Transverse colon (tissue), 4 donors: ENCODE data around the gene MLLT10. TPM values are rescaled to one million over a fixed set of nuclear protein-coding genes. Genes with fewer than 3 reads are reported as not detected.

Experiments
- DNase-seq: peaks from one replicate; pipeline ENCODE4 v3.0.0-alpha.2; 2019
- H3K27ac ChIP-seq, 4 donors: fragments of 200-600 bp; sonication (generic); 2 replicates each; pipeline ENCODE4 v1.5.1; 2016 to 2018; ENCODE audit warnings: inconsistent platforms in 4 of 4
- H3K27me3 ChIP-seq: fragments of 200-600 bp; sonication (generic); 2 replicates; pipeline ENCODE4 v1.5.1; 2017; ENCODE audit warnings: inconsistent platforms
- H3K36me3 ChIP-seq, 4 donors: fragments of 200-600 bp; sonication (generic); 2 replicates each; pipeline ENCODE4 v1.5.1; 2017 to 2019; ENCODE audit warnings: inconsistent platforms in 4 of 4
- H3K4me1 ChIP-seq, 4 donors: fragments of 200-600 bp; sonication (generic); 2 replicates each; pipeline ENCODE4 v1.5.1; 2017 to 2020; ENCODE audit warnings: inconsistent platforms in 4 of 4
- H3K4me3 ChIP-seq, 4 donors: fragments of 200-600 bp; sonication (generic); 1 replicate in 1 of 4; 2 replicates in 3 of 4; pipeline versions ENCODE4 v1.5.1 to v1.6.1; 2017 to 2019; ENCODE audit warnings: inconsistent platforms in 4 of 4
- H3K9me3 ChIP-seq, 2 donors: fragments of 200-600 bp; sonication (generic); 2 replicates each; pipeline ENCODE4 v1.5.1; 2017 to 2019; ENCODE audit warnings: inconsistent platforms in 2 of 2
- CTCF ChIP-seq, 5 experiments: fragments of 200-600 bp in 3 of 5; fragments of 450-650 bp in 2 of 5; sonication (generic) in 3 of 5; IDR thresholded peaks; 1 replicate in 2 of 5; 2 replicates in 3 of 5; pipeline ENCODE4 v1.5.1; 2016 to 2017; ENCODE audit warnings: antibody characterized with exemption in 5 of 5, inconsistent platforms in 3 of 5, mild to moderate bottlenecking in 2 of 5, moderate library complexity in 1 of 5
- EP300 ChIP-seq: sonication (generic); formaldehyde crosslinking; IDR thresholded peaks from one replicate; pipeline ENCODE4 v1.6.1; 2017; ENCODE audit warnings: antibody characterized with exemption, low read depth
- POLR2A ChIP-seq: fragments of 450-650 bp; IDR thresholded peaks from one replicate; pipeline ENCODE4 v1.6.1; 2016; ENCODE audit warnings: antibody characterized with exemption, mild to moderate bottlenecking, moderate library complexity
- POLR2AphosphoS5 ChIP-seq, 3 donors: sonication (generic); formaldehyde crosslinking; IDR thresholded peaks; one replicate each; pipeline ENCODE4 v1.6.1; 2016; ENCODE audit warnings: antibody characterized with exemption in 3 of 3
- WGBS, 2 donors: methylation state at CpG; one replicate each; pipeline ENCODE4 v1.1.5; 2018; ENCODE audit warnings: low coverage in 1 of 2; 5-methylcytosine and 5-hydroxymethylcytosine counted together
- in situ Hi-C, 4 donors: fragments of 200-750 bp; cut with MboI; loops; one replicate each; pipeline versions ENCODE4 v1.15.0 to v1.15.1; 2017; ENCODE audit warnings: low sequenced_read_pairs in 3 of 4, low pct_ligation_motif_present in 1 of 4, low pct_unique_long_range_greater_than_20kb in 1 of 4
- intact Hi-C: fragments of 100-400 bp; cut with DNase I; formaldehyde crosslinking; loops from one replicate; pipeline ENCODE4 v1.15.1; 2023; ENCODE audit warnings: low total_unique reads
- total RNA-seq, 4 donors: library from RNA; depleted of rRNA; stranded (reverse); fragments of >200 nt; gene quantifications; one replicate each; pipeline ENCODE4 v1.1.0, GENCODE V29; 2016

Gene MLLT10
- 10 to 100 TPM; 12.0 to 43.0 (median 28.5) TPM for total RNA-seq

- DNase-seq, result peak; percentile 94
- TF ChIP-seq POLR2A (peak; percentile 77), EP300 (no peak), POLR2AphosphoS5 (IDR thresholded peaks at IDR 0.05) (peak; percentile 69 to 79 (median 70)), CTCF (IDR thresholded peaks at IDR 0.05) (peak; percentile 33 to 80 (median 42))
- Histone ChIP-seq H3K4me3 (peak within 1 kb of the TSS; percentile 68 to 93 (median 82)), H3K9me3 (no peaks in the 10 kb centered on the region), H3K27me3 (peaks cover 6% of the 10 kb centered on the region), H3K4me1 (peaks cover 0 to 36% (median 14%) of the 10 kb centered on the region in 4 donors), H3K36me3 (peaks cover 0 to 8% (median 2%) of the 10 kb centered on the region in 4 donors), H3K27ac (peak within 1 kb of the TSS; percentile 91 to 98 (median 95))
- in situ Hi-C loops, result no loop called here
- 0 to 3% methylated on average over 6 to 26 of the region's 74 CpGs for WGBS, 2 donors
- intact Hi-C loops, result loop anchor here (10.0 kb wide), 1 partner anchor 1141 kb away; no protein-coding TSS in a partner anchor
Measured at GRCh38 chr10:21533467-21534279, at the start of gene MLLT10. Gene MLLT10, plus strand, starts transcription at chr10:21534232. Its CDS starts 413 bp downstream, at chr10:21534645.

GRCh38 chr10:21487416-21488180, 46.4 kb upstream of the MLLT10 start:
- Histone ChIP-seq H3K27me3 (peaks cover 25% of the 10 kb centered on the region), H3K4me1 (no peaks in the 10 kb centered on the region), H3K9me3 (no peaks in the 10 kb centered on the region), H3K36me3 (no peaks in the 10 kb centered on the region), H3K27ac (no peak overlapping the region), H3K4me3 (no peak overlapping the region)
- TF ChIP-seq POLR2A, result no peak
- no peak for TF ChIP-seq POLR2AphosphoS5 (IDR thresholded peaks at IDR 0.05)
- no peak for TF ChIP-seq EP300
- no peak for TF ChIP-seq CTCF (IDR thresholded peaks at IDR 0.05)
- no peak for DNase-seq
- in situ Hi-C loops (loop anchor here (25.0 kb wide), 4 partner anchors 200 to 1500 kb away; no protein-coding TSS in a partner anchor), intact Hi-C loops (no loop called here)
- WGBS, 2 donors, result 93 to 100% methylated on average over 1 to 10 of the region's 10 CpGs

- 54 to 79% methylated on average over 3 to 6 of the region's 6 CpGs for WGBS, 2 donors
- H3K4me1 ChIP-seq, result no peaks in the 10 kb centered on the region
- no peaks in the 10 kb centered on the region for H3K9me3 ChIP-seq
- no peak overlapping the region for H3K4me3 ChIP-seq
- intact Hi-C loops (no loop called here), in situ Hi-C loops (loop anchor here (25.0 kb wide), 4 partner anchors 201 to 1499 kb away; no protein-coding TSS in a partner anchor)
- no peak for DNase-seq
- peaks cover 28% of the 10 kb centered on the region for H3K27me3 ChIP-seq
- no peak overlapping the region for H3K27ac ChIP-seq
- no peaks in the 10 kb centered on the region for H3K36me3 ChIP-seq
- no peak for TF ChIP-seq CTCF (IDR thresholded peaks at IDR 0.05)
- no peak for TF ChIP-seq EP300
- TF ChIP-seq POLR2A, result no peak
- no peak for TF ChIP-seq POLR2AphosphoS5 (IDR thresholded peaks at IDR 0.05)
Measured at GRCh38 chr10:21488246-21488956, 45.6 kb upstream of the MLLT10 start.
